Caco-2 (cell line): Measurements from ENCODE around the gene COX17. TPM values are rescaled to one million over a fixed set of nuclear protein-coding genes. Genes with fewer than 3 reads are reported as not detected.

Source experiments
- BruUV-seq: library from RNA; stranded (reverse); fragments of 400-500 nt; replicated peaks from 2 replicates; lab custom pipeline; 2021; lab: Mats Ljungman, UMichigan
- CTCF ChIA-PET: fragments of 300-600 bp; sonication (Branson Sonifier 250); formaldehyde crosslinking; loops from one replicate; lab custom pipeline; 2022; ENCODE audit warnings: antibody characterized with exemption; lab: Charles Lee
- POLR2A ChIA-PET: fragments of 300-600 bp; sonication (Branson Sonifier 250); formaldehyde crosslinking; loops from one replicate; lab custom pipeline; 2022; ENCODE audit warnings: antibody characterized with exemption; lab: Charles Lee
- DNase-seq, 2 experiments: peaks; one replicate each; pipeline versions ENCODE4 v3.0.0 to v3.0.0-alpha.2; 2020 to 2022
- H3K27me3 ChIP-seq: replicated peaks from 2 replicates; pipeline ENCODE4 v1.6.0; 2011; ENCODE audit warnings: low read length; ENCODE audit not compliant: control insufficient read depth, insufficient read depth
- H3K36me3 ChIP-seq: 2 replicates; pipeline ENCODE4 v1.5.1; 2011; ENCODE audit warnings: low read length; ENCODE audit not compliant: control insufficient read depth, insufficient read depth
- H3K4me1 ChIP-seq: fragments of 250-450 bp; sonication (Bioruptor Pico); 2 replicates; pipeline ENCODE4 v1.5.1; 2020; ENCODE audit warnings: mild to moderate bottlenecking
- H3K4me3 ChIP-seq: 2 replicates; pipeline ENCODE4 v1.5.1; 2011; ENCODE audit warnings: low read depth, mild to moderate bottlenecking, control low read depth, low read length
- H3K9me3 ChIP-seq: fragments of 250-450 bp; sonication (Bioruptor Pico); 2 replicates; pipeline ENCODE4 v1.5.1; 2020; ENCODE audit warnings: mild to moderate bottlenecking, moderate library complexity
- H3K27ac Mint-ChIP-seq: one replicate; pipeline ENCODE4 v1.8.0; 2022; ENCODE audit warnings: mixed read lengths; ENCODE audit not compliant: unreplicated experiment
- H3K27me3 Mint-ChIP-seq: one replicate; pipeline ENCODE4 v1.8.0; 2022; ENCODE audit warnings: mixed read lengths; ENCODE audit not compliant: insufficient read depth, unreplicated experiment
- H3K36me3 Mint-ChIP-seq: one replicate; pipeline ENCODE4 v1.8.0; 2022; ENCODE audit warnings: mild to moderate bottlenecking, mixed read lengths; ENCODE audit not compliant: insufficient read depth, unreplicated experiment
- H3K4me1 Mint-ChIP-seq: one replicate; pipeline ENCODE4 v1.8.0; 2022; ENCODE audit warnings: low read depth, mixed read lengths; ENCODE audit not compliant: unreplicated experiment
- H3K4me3 Mint-ChIP-seq: one replicate; pipeline ENCODE4 v1.8.0; 2022; ENCODE audit warnings: mild to moderate bottlenecking, moderate library complexity, mixed read lengths; ENCODE audit not compliant: unreplicated experiment
- H3K9me3 Mint-ChIP-seq: one replicate; pipeline ENCODE4 v1.8.0; 2022; ENCODE audit warnings: mixed read lengths; ENCODE audit not compliant: unreplicated experiment
- intact Hi-C: fragments of 100-400 bp; cut with micrococcal nuclease; formaldehyde crosslinking; loops from one replicate; pipeline ENCODE4 v1.10.0; 2022; ENCODE audit not compliant: unreplicated experiment
- total RNA-seq: library from RNA; stranded (reverse); gene quantifications from 2 replicates; pipeline ENCODE4 v1.2.3, GENCODE V29; 2022
- TF ChIP-seq, protein P1 (sequence below), 2 experiments: fragments of 200-600 bp in 1 of 2; IDR thresholded peaks; 1 replicate in 1 of 2; 2 replicates in 1 of 2; pipeline versions ENCODE4 v1.5.1 to v1.8.0; 2011 to 2022; ENCODE audit warnings: antibody characterized with exemption in 1 of 2, control low read depth in 1 of 2, inconsistent platforms in 1 of 2, low read depth in 1 of 2, low read length in 1 of 2, mild to moderate bottlenecking in 1 of 2, moderate library complexity in 1 of 2; ENCODE audit not compliant: insufficient read depth in 1 of 2, severe bottlenecking in 1 of 2, unreplicated experiment in 1 of 2

The COX17 gene
- total RNA-seq, 1 experiment from 2014 or later = 43.6 TPM

- TF ChIP-seq, protein P1, sequence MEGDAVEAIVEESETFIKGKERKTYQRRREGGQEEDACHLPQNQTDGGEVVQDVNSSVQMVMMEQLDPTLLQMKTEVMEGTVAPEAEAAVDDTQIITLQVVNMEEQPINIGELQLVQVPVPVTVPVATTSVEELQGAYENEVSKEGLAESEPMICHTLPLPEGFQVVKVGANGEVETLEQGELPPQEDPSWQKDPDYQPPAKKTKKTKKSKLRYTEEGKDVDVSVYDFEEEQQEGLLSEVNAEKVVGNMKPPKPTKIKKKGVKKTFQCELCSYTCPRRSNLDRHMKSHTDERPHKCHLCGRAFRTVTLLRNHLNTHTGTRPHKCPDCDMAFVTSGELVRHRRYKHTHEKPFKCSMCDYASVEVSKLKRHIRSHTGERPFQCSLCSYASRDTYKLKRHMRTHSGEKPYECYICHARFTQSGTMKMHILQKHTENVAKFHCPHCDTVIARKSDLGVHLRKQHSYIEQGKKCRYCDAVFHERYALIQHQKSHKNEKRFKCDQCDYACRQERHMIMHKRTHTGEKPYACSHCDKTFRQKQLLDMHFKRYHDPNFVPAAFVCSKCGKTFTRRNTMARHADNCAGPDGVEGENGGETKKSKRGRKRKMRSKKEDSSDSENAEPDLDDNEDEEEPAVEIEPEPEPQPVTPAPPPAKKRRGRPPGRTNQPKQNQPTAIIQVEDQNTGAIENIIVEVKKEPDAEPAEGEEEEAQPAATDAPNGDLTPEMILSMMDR (IDR thresholded peaks at IDR 0.05; ENCODE audit: insufficient read depth in 1 of 2, low read depth in 1 of 2, low read length in 1 of 2, severe bottlenecking in 1 of 2, unreplicated experiment in 1 of 2) = no peak
- no peak for DNase-seq
- H3K4me1 Mint-ChIP-seq = no peaks in the 10 kb centered on the region
- H3K27me3 Mint-ChIP-seq = no peaks in the 10 kb centered on the region
- H3K4me3 ChIP-seq = no peak overlapping the region
- BruUV-seq = no TSS peak
- POLR2A ChIA-PET = no interaction called here
- H3K27me3 ChIP-seq = no peaks in the 10 kb centered on the region
- no peaks in the 10 kb centered on the region for H3K9me3 Mint-ChIP-seq
- no peaks in the 10 kb centered on the region for H3K9me3 ChIP-seq
- CTCF ChIA-PET = interaction anchor here (0.6 kb wide), 1 partner anchor 91 kb away, joined by 3 read pairs; no protein-coding TSS in a partner anchor
- no peak overlapping the region for H3K4me3 Mint-ChIP-seq
- intact Hi-C loops = no loop called here
- no peaks in the 10 kb centered on the region for H3K36me3 Mint-ChIP-seq
- no peak overlapping the region for H3K27ac Mint-ChIP-seq
- H3K36me3 ChIP-seq = no peaks in the 10 kb centered on the region
- H3K4me1 ChIP-seq = no peaks in the 10 kb centered on the region
These were observed 40.2 kb downstream of the COX17 start for GRCh38 chr3:119636891-119637611.

- no TSS peak for BruUV-seq
- no peaks in the 10 kb centered on the region for H3K27me3 ChIP-seq
- CTCF ChIA-PET = no interaction called here
- no peaks in the 10 kb centered on the region for H3K4me1 Mint-ChIP-seq
- no peaks in the 10 kb centered on the region for H3K36me3 Mint-ChIP-seq
- H3K9me3 Mint-ChIP-seq = no peaks in the 10 kb centered on the region
- no peaks in the 10 kb centered on the region for H3K9me3 ChIP-seq
- H3K4me1 ChIP-seq = 0 out of 2 replicates have a peak, but pooled peaks cover 3% of the 10 kb centered on the region
- intact Hi-C loops = no loop called here
- H3K27ac Mint-ChIP-seq = no peak overlapping the region
- no peak overlapping the region for H3K4me3 ChIP-seq
- TF ChIP-seq, protein P1 (IDR thresholded peaks at IDR 0.05; ENCODE audit: insufficient read depth in 1 of 2, low read depth in 1 of 2, low read length in 1 of 2, severe bottlenecking in 1 of 2, unreplicated experiment in 1 of 2) = no peak
- H3K27me3 Mint-ChIP-seq = no peaks in the 10 kb centered on the region
- no peak for DNase-seq
- H3K4me3 Mint-ChIP-seq = no peak overlapping the region
- H3K36me3 ChIP-seq = no peaks in the 10 kb centered on the region
- POLR2A ChIA-PET = no interaction called here
These were observed 41.0 kb downstream of the COX17 start for GRCh38 chr3:119636249-119636648.

GRCh38 chr3:119635719-119636118, 41.5 kb downstream of the COX17 start:
- POLR2A ChIA-PET = no interaction called here
- Histone ChIP-seq H3K9me3 (no peaks in the 10 kb centered on the region), H3K36me3 (no peaks in the 10 kb centered on the region), H3K4me3 (no peak overlapping the region), H3K4me1 (0 out of 2 replicates have a peak, but pooled peaks cover 3% of the 10 kb centered on the region), H3K27me3 (no peaks in the 10 kb centered on the region)
- H3K27me3 Mint-ChIP-seq = no peaks in the 10 kb centered on the region
- H3K36me3 Mint-ChIP-seq = no peaks in the 10 kb centered on the region
- TF ChIP-seq, protein P1 (IDR thresholded peaks at IDR 0.05; ENCODE audit: insufficient read depth in 1 of 2, low read depth in 1 of 2, low read length in 1 of 2, severe bottlenecking in 1 of 2, unreplicated experiment in 1 of 2) = no peak
- no peak for DNase-seq
- BruUV-seq = no TSS peak
- H3K4me3 Mint-ChIP-seq = no peak overlapping the region
- no peaks in the 10 kb centered on the region for H3K9me3 Mint-ChIP-seq
- intact Hi-C loops = no loop called here
- CTCF ChIA-PET = no interaction called here
- H3K27ac Mint-ChIP-seq = no peak overlapping the region
- peaks cover 4% of the 10 kb centered on the region for H3K4me1 Mint-ChIP-seq
